Aorta (tissue), 5 donors: Measurements from ENCODE around the gene VEGFA. TPM values are rescaled to one million over a fixed set of nuclear protein-coding genes. Genes with fewer than 3 reads are reported as not detected.
A peak's percentile ranks its signal among the peaks of the same experiment; 100 is the strongest.

Source experiments
- ATAC-seq: fragments of 200-7000 bp; cut with Tn5 transposase; one replicate; pipeline ENCODE4 v1.9.1; 2022; ENCODE audit warnings: moderate library complexity; ENCODE audit not compliant: low FRiP score
- DNase-seq, 2 donors: peaks; one replicate each; pipeline ENCODE4 v3.0.0-alpha.2; 2020
- H3K27ac ChIP-seq, 2 donors: one replicate each; pipeline ENCODE4 v1.5.1; 2013; ENCODE audit warnings: low read length in 2 of 2, mild to moderate bottlenecking in 2 of 2, moderate library complexity in 2 of 2, control low read depth in 1 of 2, inconsistent platforms in 1 of 2, low read depth in 1 of 2
- H3K27me3 ChIP-seq, 2 donors: one replicate each; pipeline ENCODE4 v1.6.1; 2013; ENCODE audit warnings: control low read depth in 1 of 2, low read length in 1 of 2, mild to moderate bottlenecking in 1 of 2, moderate library complexity in 1 of 2; ENCODE audit not compliant: insufficient read depth in 2 of 2, control insufficient read depth in 1 of 2
- H3K36me3 ChIP-seq, 2 donors: one replicate each; pipeline ENCODE4 v1.6.1; 2013; ENCODE audit warnings: control low read depth in 1 of 2, low read length in 1 of 2, mild to moderate bottlenecking in 1 of 2; ENCODE audit not compliant: insufficient read depth in 2 of 2, control insufficient read depth in 1 of 2
- H3K4me1 ChIP-seq, 2 donors: one replicate each; pipeline ENCODE4 v1.6.1; 2013; ENCODE audit warnings: low read length in 2 of 2, control low read depth in 1 of 2, mild to moderate bottlenecking in 1 of 2, moderate library complexity in 1 of 2; ENCODE audit not compliant: insufficient read depth in 2 of 2, control insufficient read depth in 1 of 2
- H3K4me3 ChIP-seq, 2 donors: one replicate each; pipeline ENCODE4 v1.5.1; 2013; ENCODE audit warnings: low read length in 2 of 2, control low read depth in 1 of 2, mild to moderate bottlenecking in 1 of 2
- H3K9me3 ChIP-seq: one replicate; pipeline ENCODE4 v1.6.1; 2013; ENCODE audit warnings: mild to moderate bottlenecking, low read length; ENCODE audit not compliant: control insufficient read depth
- WGBS, 2 donors: extraction: QIAGEN DNeasy Blood & Tissue Kit; methylation state at CpG; one replicate each; pipeline ENCODE4 v1.1.7; 2013; 5-methylcytosine and 5-hydroxymethylcytosine counted together
- intact Hi-C, 2 donors: fragments of 100-400 bp; cut with DNase I; formaldehyde crosslinking; loops; one replicate each; pipeline versions ENCODE4 v1.14.2 to v1.15.0; 2022
- polyA plus RNA-seq, 2 donors: library from polyadenylated mRNA; stranded (reverse); fragments of 200-250 nt; gene quantifications; one replicate each; pipeline ENCODE4 v1.2.3, GENCODE V29; 2013
- total RNA-seq, 2 donors: library from RNA; stranded (reverse); fragmentation: NEBNext Ultra II Directional; extraction: Animal tissue kit (Norgen Biotek cat#: 25700); gene quantifications; one replicate each; pipeline ENCODE4 v1.2.1, GENCODE V29; 2021
- donor health status: healthy with polysubstance abuse.
- donor health status: Bipolar disorder and iron deficiency.
- donor health status: DM: no; HTN: no; CAD: no.
- donor health status: DM: no; HTN: no; CAD: no.
- donor health status: DM: yes; HTN: yes; CAD: no.

VEGFA gene
- total and polyA plus RNA-seq, 4 donors = 7.6 to 247 (median 57.6) TPM

DNA sequence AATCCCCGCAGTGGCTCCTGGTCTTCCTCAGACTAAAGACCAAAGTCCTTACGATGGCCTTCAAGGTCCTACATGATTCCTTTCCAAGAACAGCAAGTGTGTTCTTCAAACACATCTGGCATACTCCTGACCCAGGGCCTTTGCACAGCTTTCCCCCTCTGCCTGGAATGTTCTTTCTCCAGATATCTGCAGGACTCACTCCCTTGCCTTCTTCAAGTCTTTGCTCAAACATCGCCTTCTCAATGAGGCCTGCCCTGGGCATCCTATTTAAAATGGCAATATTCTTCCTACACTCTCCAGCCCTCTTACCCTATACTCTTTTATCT is 30.2 kb downstream of the VEGFA start:
- ATAC-seq (no peak), DNase-seq (no peak)
- Histone ChIP-seq H3K27ac (no peak overlapping the region), H3K4me1 (no peaks in the 10 kb centered on the region), H3K4me3 (no peak overlapping the region), H3K9me3 (no peaks in the 10 kb centered on the region), H3K27me3 (no peaks in the 10 kb centered on the region), H3K36me3 (no peaks in the 10 kb centered on the region)
- intact Hi-C loops = no loop called here
- 81 to 83% methylated on average over 3 of the region's 3 CpGs for WGBS, 2 donors

DNA sequence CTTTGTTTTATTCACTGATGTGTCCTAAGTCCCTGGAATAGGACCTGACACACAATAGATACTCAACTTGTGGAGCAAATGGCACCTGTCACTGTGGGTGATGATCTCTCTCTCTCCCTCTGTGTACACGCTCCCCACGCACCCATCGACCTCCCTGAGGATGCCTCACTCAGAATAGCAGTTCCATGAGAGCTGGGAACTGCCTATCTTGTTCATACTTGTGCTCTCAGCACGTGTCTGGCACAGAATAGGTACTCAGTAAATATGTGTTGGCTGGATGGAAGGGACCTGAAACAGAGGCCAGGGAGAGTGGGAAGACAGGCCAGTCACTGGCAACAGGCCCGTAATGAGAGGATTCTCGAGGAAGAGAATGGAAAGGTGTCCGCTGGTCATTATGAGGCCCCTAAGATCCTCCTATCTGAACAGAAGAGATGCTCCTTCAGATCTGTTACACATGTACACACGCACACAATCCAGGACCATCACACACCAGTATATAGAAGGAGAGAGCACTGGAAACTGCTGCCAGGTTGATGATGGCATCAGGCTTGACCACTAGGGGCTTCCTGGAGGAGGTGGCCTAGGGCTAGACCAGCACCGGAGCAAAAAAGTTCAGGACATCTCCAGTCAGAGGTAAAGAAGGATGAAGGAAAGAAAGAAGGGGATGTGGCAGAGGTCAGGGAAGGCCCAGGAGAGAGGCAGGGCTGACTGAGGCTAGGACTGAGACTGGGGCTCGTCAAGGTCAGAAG is 30.9 kb downstream of the VEGFA start:
- H3K4me1 ChIP-seq = no peaks in the 10 kb centered on the region
- no peaks in the 10 kb centered on the region for H3K9me3 ChIP-seq
- H3K27me3 ChIP-seq = no peaks in the 10 kb centered on the region
- no peak overlapping the region for H3K4me3 ChIP-seq
- H3K27ac ChIP-seq = no peak overlapping the region
- ATAC-seq (no peak), DNase-seq (no peak)
- WGBS, 2 donors = 91 to 94% methylated on average over 10 of the region's 10 CpGs
- no peaks in the 10 kb centered on the region for H3K36me3 ChIP-seq
- intact Hi-C loops = no loop called here

DNA sequence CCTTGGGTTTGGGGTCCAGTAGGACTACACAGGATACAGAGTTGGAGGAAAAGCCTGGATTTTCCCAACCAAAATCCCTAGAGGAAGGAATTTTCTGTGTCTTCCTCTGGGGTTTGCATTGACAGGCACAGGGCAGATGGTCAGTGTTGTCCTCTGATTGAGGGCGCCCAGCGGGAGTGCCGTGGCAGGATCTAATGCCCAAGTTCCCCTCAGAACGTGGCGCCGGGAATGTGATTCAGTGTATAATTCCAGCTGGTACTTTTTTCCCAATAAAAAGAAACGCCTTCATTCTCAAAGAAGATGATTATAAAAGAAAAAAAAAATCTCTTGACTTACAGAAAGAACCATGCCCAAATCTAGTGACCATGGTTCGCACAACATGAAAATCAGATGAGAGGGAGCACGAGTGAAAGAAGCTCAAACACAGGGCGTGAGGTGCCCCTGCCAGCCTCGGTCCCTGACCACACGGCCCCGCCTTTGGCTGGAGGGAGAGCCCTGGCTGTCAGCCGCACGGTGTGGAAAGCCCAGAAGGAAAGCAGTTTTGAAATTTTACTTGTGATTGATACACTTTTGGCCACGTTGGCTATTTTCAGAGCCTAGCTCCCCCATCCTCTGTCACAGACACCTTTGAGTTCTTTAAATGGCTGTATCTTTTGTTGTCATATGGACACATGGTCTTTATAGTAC is 31.6 kb downstream of the VEGFA start:
- intact Hi-C loops = no loop called here
- no peaks in the 10 kb centered on the region for H3K4me1 ChIP-seq
- DNase-seq (peak in 1 of 2 donors; percentile 58), ATAC-seq (no peak)
- H3K4me3 ChIP-seq = no peak overlapping the region
- no peaks in the 10 kb centered on the region for H3K36me3 ChIP-seq
- WGBS, 2 donors = 82 to 83% methylated on average over 16 of the region's 16 CpGs
- H3K9me3 ChIP-seq = no peaks in the 10 kb centered on the region
- H3K27me3 ChIP-seq = no peaks in the 10 kb centered on the region
- no peak overlapping the region for H3K27ac ChIP-seq

DNA sequence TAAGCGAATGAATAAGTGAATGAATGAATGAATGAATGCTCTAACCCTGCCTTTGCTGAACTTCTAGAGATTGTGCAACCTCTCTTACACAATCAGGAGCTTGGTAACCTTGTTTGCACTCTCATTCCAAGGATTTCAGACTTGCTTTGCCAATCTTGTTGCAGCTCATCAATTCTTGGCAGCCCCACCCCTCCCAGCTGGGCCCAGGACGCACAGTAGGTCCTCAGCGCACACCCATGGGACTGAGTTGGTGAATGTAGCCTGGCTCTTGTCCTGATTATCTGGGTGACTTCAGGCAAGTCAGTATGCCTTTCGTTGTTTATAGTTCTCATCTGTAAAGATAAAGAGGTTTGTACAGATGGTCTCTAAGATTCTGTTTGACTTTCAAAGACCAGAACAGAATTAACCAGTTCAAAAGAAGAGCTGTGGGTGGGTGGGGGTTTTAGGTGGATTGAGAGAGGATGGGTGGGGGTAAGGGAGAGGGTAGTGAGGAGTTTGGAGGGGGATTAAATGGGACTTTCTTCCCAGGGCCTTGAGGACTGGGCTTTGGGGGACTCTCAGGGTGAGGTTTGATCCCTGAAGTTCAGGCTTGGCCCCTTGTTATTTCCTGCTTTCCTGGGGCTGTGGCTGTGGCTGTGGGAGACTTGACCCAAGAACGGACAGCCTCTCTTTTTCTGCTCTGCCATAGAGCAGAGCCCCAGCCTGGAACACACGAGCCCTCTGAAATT is 33.2 kb downstream of the VEGFA start:
- no peaks in the 10 kb centered on the region for H3K27me3 ChIP-seq
- intact Hi-C loops = no loop called here
- ATAC-seq = no peak
- no peak overlapping the region for H3K27ac ChIP-seq
- no peaks in the 10 kb centered on the region for H3K4me1 ChIP-seq
- DNase-seq = no peak
- no peaks in the 10 kb centered on the region for H3K9me3 ChIP-seq
- no peaks in the 10 kb centered on the region for H3K36me3 ChIP-seq
- 72 to 84% methylated on average over 6 of the region's 6 CpGs for WGBS, 2 donors
- H3K4me3 ChIP-seq = no peak overlapping the region

DNA sequence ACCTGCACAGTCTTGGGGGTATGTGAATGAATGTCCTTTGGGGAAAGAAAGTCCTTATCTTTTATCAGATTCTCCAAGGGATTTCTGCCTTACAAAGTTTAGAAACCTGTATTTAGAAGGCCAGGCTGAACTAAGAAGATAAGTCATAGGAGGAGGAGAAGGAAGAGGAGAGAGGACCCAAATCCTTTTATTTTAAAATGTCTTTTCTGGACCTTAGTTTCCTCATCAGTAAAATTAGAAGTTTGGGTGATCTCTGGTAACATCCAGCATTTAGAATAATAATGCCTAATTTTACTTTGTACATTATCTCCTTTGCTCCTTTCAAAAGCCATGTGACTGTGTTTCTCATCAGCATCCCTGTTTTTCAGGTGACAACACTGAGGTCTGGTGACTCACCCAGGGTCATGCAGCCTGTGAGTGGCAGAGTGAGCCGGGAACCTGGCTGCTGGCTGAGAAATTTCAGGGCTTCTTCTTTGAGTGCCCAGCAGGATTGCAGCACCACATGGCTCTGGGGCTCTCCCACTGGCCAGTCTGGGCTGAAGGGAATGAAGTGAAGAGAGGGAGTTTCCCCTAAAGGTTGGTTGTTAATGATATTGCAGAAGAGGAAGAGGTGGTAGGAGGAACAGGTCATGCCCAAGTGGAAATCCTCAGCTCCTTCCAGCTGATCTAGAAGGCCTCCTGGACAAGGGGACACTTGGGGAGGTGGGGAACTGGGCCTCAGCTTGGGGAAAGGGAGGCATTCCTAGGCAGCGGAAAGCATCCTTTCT is 34.0 kb downstream of the VEGFA start:
- intact Hi-C loops = no loop called here
- Histone ChIP-seq H3K36me3 (no peaks in the 10 kb centered on the region), H3K4me1 (no peaks in the 10 kb centered on the region), H3K9me3 (no peaks in the 10 kb centered on the region), H3K27me3 (no peaks in the 10 kb centered on the region), H3K4me3 (no peak overlapping the region), H3K27ac (no peak overlapping the region)
- 68 to 71% methylated on average over 2 of the region's 2 CpGs for WGBS, 2 donors
- ATAC-seq (no peak), DNase-seq (peak in 1 of 2 donors; percentile 44)

DNA sequence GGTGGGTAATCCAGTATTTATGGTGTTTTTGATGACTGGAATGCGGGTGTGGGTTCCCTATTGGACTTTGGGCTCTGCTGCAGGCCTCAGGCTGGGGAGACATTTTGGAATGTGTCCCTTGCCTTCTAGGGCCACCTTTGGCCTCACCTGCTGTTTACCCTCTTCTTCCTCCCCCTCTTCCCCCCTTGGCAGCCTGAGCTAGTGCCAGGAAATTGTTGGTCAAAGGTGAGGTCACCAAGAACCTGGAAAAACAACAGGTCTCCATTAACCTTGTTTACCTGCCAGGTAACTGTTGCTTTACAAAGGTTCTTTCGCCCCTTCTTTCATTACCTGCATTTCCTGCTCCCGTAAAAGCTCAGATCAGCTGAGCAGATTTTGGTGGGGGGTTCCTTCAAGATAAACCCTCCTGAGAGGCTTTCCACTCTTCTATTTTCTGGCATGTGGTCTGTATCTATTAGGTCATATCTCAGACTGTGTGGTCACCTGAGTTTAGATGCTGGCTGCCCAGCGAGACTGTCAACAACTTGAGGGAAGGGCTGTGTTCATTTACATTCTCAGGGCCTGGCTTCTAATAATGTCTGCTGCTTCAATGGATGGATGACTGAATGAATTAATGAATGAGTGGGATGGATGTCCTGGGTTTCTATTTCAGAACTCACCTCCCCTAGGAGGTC is 34.7 kb downstream of the VEGFA start:
- WGBS, 2 donors = 92 to 98% methylated on average over 4 of the region's 4 CpGs
- H3K27ac ChIP-seq = no peak overlapping the region
- intact Hi-C loops = no loop called here
- no peaks in the 10 kb centered on the region for H3K36me3 ChIP-seq
- no peaks in the 10 kb centered on the region for H3K9me3 ChIP-seq
- DNase-seq = peak in 1 of 2 donors; percentile 30
- H3K27me3 ChIP-seq = no peaks in the 10 kb centered on the region
- ATAC-seq = no peak
- H3K4me1 ChIP-seq = no peaks in the 10 kb centered on the region
- H3K4me3 ChIP-seq = no peak overlapping the region

DNA sequence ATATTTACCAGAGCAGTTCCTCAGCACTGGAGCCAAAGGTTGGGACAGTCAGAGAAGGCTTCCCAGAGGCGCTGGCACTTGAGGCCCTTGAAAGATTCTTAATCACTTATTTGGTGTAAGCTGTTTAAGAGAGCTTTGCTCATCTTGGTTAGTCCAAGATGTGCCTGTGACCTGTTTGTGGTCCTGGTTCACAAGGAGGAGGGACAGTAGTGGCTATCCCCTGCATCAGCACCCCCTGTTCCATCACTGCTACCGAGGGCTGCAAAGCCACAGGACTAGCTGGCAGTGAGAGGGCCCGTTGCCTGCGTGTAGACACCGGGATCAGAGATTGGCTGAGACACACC is 35.7 kb downstream of the VEGFA start:
- Histone ChIP-seq H3K27ac (no peak overlapping the region), H3K9me3 (no peaks in the 10 kb centered on the region), H3K27me3 (no peaks in the 10 kb centered on the region), H3K36me3 (no peaks in the 10 kb centered on the region), H3K4me3 (no peak overlapping the region), H3K4me1 (no peaks in the 10 kb centered on the region)
- 86 to 90% methylated on average over 5 of the region's 5 CpGs for WGBS, 2 donors
- intact Hi-C loops = no loop called here
- DNase-seq (peak in 1 of 2 donors; percentile 39), ATAC-seq (no peak)

DNA sequence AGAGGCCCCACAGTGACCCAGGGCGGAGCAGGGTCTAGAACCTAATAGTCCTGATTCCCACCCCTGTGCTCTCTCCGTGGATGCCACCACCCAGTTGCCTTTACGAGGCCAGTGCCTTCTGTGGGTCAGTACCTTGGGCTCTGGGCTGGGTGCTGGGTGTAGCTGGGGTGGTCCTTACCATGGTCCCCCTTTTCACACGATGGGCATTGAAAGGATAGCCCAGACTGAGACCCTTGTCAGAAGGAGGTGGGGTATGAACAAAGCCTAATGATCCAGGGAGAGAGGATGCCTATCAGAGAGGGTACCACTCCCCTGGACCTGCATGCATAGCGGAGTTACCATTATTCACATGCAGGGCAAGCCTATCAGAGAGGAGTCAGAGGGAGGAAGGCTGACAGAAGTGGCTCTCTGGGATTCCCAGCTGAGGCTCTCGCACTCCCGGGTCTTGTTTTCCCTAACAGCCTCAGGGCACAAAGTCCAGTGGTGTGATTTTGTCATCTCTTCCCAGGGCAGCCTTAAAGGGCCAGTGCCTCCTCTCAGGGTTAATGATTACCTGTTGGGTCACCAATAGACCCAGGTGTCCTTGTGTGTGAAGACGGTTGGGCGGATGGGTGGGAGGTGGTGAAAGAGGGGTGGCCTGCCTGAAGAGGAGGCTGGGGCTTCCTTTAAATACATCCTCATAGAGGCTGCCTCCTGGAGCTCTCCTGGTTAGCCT is 36.2 kb downstream of the VEGFA start:
- ATAC-seq (peak; percentile 16), DNase-seq (no peak)
- no peaks in the 10 kb centered on the region for H3K27me3 ChIP-seq
- no peak overlapping the region for H3K27ac ChIP-seq
- WGBS, 2 donors = 87 to 88% methylated on average over 9 of the region's 9 CpGs
- no peak overlapping the region for H3K4me3 ChIP-seq
- intact Hi-C loops = no loop called here
- no peaks in the 10 kb centered on the region for H3K36me3 ChIP-seq
- no peaks in the 10 kb centered on the region for H3K4me1 ChIP-seq
- no peaks in the 10 kb centered on the region for H3K9me3 ChIP-seq
